Measurements from ENCODE around the gene EXT2.

EXT2 gene

DNA sequence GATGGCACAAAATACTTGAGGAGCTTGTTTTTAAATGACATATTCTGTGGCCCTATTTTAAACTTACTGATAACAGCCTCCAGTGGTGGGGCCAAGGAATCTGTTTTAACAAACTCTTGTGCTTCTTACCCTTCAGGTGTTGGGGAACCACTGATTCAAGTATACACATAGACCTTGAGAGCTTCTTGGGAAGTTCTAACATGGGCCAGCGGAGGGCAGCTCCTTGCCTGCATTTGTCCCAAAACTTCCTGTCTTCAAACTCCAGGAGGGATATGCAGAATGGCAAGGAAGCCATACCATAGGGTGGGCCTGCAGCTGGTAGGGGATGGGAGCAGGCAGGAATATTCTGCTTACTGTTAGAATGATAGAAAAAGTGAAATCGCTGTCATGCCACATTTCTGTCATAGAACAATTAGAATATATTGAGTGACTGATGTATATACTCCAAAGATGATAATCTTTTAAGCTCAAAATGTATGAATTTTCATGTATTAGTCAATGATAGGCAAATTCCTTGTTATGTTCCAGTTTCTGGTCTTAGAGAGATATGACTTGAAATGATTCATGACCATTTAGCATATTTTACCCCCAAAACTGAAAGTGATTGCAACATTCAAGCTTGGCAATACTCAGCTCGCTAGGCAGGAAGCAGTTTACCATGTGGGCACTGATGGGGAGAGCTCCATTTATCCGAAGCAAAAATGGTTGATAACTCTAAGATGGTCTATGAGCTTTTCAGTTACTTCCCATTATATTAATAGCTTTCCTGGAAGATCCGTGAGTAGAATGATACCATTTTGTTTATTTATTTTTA, 9.2 kb downstream of the EXT2 start:
- Mint-ChIP-seq H3K36me3 (no peaks in the 10 kb centered on the region), H3K4me3 (no peak overlapping the region), H3K4me1 (ENCODE audit: low read depth) (peaks cover 36% of the 10 kb centered on the region), H3K9me3 (ENCODE audit: low read depth) (no peaks in the 10 kb centered on the region), H3K27me3 (no peaks in the 10 kb centered on the region), H3K27ac (peak overlapping the region; percentile 78)

DNA sequence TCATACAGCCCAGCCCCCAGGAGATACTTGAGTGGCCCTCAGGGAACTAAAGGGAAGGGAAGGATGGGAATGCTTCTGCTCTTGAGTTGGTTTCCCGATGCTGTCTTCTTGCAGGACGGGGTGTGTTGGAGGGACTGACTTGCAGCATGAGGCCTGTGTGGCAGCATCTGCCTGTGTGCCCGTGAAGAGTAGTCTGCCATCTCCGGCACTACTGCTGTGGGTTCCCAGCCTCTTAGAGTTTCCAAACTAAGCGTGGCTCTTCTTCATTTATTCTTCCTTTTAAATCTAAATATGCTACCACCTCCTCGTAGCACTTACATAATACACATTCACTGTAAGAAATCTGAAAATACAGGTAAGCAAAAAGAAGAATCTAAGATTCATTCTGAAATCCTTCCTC, 12.8 kb downstream of the EXT2 start:
- H3K36me3 Mint-ChIP-seq: no peaks in the 10 kb centered on the region
- no peak overlapping the region for H3K27ac Mint-ChIP-seq
- H3K4me1 Mint-ChIP-seq (ENCODE audit: low read depth): peaks cover 15% of the 10 kb centered on the region
- H3K27me3 Mint-ChIP-seq: no peaks in the 10 kb centered on the region
- no peaks in the 10 kb centered on the region for H3K9me3 Mint-ChIP-seq (ENCODE audit: low read depth)
- H3K4me3 Mint-ChIP-seq: no peak overlapping the region

DNA sequence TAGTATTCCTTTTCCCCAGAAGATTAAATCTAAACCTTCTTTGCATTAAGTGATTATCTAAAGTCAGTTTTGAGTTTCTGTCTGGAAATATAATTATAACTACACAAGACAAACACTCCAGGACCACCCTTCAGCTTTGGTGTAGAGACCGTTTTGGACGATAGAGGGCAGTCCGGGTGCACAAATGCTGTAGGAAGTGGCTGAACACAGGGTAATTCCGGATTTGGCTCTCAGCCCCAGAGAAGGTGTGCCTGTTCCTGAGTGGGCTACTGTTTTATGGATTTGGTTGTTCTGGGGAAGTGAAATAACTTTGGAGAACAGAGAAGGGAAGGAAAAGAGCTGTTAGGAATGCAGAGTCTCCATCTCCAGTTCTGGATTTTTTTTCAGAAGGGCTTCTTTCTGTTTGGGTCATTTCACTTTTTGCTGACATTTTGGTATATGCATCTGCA, 14.8 kb downstream of the EXT2 start:
- Mint-ChIP-seq H3K4me1 (ENCODE audit: low read depth) (peaks cover 6% of the 10 kb centered on the region), H3K36me3 (peaks cover 6% of the 10 kb centered on the region), H3K27me3 (no peaks in the 10 kb centered on the region), H3K9me3 (ENCODE audit: low read depth) (no peaks in the 10 kb centered on the region), H3K4me3 (no peak overlapping the region), H3K27ac (no peak overlapping the region)

DNA sequence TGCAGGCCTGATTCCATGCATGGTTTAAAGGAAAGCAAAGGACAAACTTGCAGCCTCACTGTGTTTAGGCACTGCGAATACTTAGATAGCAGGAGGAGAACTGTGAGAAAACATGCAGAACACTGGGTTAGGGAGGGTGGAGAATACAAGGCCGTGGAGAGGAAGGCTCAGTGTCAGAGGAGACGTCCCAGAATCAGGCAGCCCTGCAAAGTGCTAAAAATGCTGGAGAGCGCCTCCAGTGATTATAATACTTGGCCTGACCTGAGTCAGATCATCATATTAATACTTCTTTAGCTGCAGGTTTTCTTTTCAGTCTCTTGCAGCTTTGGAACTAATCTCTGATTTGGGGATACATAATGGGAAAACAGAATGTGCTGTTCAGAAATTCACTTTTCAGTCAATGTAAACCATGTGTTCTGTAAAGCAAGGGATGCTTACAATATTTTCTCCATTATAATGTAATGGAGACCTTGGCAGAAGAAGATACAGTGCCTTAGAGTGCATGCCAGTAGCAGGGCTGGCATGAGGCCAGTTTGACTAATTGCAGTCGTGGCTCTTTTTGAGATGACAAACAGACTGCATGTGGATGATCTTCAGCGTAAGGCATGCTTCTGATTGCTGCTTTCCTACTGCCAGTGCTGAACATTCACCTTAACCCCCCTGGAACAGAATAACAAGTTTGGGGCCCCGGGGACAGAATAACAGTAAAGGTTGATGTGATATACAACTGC, 16.8 kb downstream of the EXT2 start:
- Mint-ChIP-seq H3K4me1 (ENCODE audit: low read depth) (peaks cover 6% of the 10 kb centered on the region), H3K4me3 (no peak overlapping the region), H3K27ac (no peak overlapping the region), H3K27me3 (no peaks in the 10 kb centered on the region), H3K9me3 (ENCODE audit: low read depth) (no peaks in the 10 kb centered on the region), H3K36me3 (peaks cover 19% of the 10 kb centered on the region)

DNA sequence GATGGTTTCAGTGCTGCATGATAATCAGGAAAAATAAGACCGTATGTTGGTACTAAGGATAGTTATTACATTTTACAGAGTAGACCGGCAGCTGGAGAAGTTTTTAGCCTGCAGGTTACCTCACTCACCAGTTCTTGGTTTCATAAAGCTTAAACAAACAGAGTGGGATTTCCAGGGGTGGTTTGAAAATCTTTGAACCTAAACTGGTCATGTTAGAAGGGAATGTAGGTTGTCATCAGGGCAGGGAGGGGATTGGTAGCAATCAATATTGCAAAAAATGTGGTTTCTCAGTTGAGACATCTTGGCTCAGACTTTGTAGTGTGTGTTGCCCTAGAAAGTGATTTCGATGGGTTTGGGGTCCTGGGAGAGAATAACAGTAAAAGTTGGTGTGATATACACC, 17.5 kb downstream of the EXT2 start:
- Mint-ChIP-seq H3K9me3 (ENCODE audit: low read depth) (no peaks in the 10 kb centered on the region), H3K27ac (no peak overlapping the region), H3K4me1 (ENCODE audit: low read depth) (peaks cover 6% of the 10 kb centered on the region), H3K36me3 (peaks cover 22% of the 10 kb centered on the region), H3K4me3 (no peak overlapping the region), H3K27me3 (no peaks in the 10 kb centered on the region)

DNA sequence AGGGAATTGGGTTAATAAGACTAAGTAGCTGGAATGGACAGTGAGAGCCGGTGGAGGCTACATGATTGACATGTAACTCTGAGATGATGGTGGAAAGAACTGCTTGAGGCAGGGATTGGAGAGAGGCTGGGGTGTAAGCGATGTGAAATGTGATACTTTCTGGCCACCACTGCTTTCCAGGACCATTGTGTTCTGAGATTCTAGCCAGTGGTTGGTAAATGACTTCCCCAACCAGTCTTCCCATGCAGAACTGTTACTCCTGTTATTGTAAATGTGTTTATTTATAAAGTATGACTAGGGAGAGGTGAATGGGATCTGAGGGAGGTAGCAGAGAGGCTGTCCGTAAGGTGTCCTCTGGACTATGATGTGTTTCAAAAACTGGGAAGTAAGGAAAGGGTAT, 18.1 kb downstream of the EXT2 start:
- Mint-ChIP-seq H3K27me3 (no peaks in the 10 kb centered on the region), H3K9me3 (ENCODE audit: low read depth) (no peaks in the 10 kb centered on the region), H3K27ac (no peak overlapping the region), H3K36me3 (peaks cover 22% of the 10 kb centered on the region), H3K4me1 (ENCODE audit: low read depth) (peaks cover 6% of the 10 kb centered on the region), H3K4me3 (no peak overlapping the region)

DNA sequence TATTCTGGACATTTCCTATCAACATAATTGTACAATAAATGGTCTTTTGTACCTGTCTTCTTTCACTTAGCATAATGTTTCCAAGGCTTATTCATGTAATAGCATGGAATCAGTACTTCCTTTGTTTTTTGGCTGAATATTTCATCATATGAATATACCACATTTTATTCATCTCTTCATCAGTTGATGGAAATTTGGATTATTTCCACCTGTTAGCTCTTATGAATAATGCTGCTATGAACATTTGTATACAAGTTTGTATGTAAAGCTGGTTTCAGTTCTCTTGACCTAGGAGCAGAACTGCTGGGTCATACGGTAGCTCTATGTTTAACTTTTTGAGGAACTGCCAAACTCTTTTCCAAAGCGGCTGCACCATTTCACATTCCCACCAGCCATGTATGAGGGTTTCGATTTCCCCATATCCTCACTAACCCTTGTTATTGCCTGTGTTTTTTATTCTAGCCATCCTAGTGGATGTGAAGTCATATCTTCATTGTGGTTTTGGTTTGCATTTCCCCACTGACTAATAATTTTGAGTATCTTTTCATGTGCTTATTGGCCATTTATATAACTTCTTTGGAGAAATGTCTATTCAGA, 20.9 kb downstream of the EXT2 start:
- no peak overlapping the region for H3K27ac Mint-ChIP-seq
- peaks cover 25% of the 10 kb centered on the region for H3K36me3 Mint-ChIP-seq

DNA sequence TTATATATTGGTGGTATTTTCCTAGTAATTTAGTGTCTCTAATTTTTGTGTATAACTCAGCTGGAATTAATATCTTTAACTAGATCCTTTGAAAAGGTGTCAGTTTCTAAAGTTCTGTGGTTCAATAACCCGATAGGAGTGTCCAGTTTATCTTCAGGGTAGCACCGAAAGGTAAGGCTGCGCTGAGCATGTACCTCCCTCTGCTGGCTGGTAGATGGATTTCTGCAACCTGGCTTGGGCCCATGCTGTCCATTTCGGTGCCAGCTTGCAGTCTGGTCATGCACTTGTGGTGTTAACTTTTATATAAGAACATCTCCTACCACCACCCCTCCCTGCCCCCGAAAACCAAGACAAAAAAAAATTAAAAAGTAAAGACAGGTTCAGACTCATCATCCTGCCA, 24.7 kb downstream of the EXT2 start:
- Mint-ChIP-seq H3K36me3 (peaks cover 33% of the 10 kb centered on the region), H3K27me3 (no peaks in the 10 kb centered on the region), H3K9me3 (ENCODE audit: low read depth) (no peaks in the 10 kb centered on the region), H3K4me1 (ENCODE audit: low read depth) (no peaks in the 10 kb centered on the region), H3K27ac (no peak overlapping the region), H3K4me3 (no peak overlapping the region)

More for the DNA sequence above, 20.9 kb downstream of the EXT2 start:
- H3K4me3 Mint-ChIP-seq: no peak overlapping the region
- no peaks in the 10 kb centered on the region for H3K27me3 Mint-ChIP-seq
- H3K9me3 Mint-ChIP-seq (ENCODE audit: low read depth): no peaks in the 10 kb centered on the region
- H3K4me1 Mint-ChIP-seq (ENCODE audit: low read depth): no peaks in the 10 kb centered on the region

DNA sequence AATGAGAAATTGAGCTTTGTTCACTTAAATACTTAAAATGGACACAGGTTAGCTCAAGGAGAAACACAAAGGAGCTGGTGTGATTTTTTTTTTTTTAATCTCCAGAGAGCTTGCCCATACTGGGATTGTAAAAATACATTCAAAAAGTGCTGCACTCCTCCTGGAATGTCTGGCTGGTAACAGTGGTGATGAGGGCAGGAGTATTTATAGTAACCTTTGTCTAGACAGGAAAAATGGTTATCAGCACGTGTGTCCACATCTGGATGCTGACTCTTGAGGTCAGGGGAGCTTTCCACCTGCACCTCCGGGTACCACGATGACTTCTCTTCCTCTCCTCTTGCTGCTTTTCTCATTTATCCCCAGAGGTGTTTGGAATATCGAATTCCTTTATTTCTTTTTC, 30.1 kb downstream of the EXT2 start:
- peaks cover 37% of the 10 kb centered on the region for H3K36me3 Mint-ChIP-seq

DNA sequence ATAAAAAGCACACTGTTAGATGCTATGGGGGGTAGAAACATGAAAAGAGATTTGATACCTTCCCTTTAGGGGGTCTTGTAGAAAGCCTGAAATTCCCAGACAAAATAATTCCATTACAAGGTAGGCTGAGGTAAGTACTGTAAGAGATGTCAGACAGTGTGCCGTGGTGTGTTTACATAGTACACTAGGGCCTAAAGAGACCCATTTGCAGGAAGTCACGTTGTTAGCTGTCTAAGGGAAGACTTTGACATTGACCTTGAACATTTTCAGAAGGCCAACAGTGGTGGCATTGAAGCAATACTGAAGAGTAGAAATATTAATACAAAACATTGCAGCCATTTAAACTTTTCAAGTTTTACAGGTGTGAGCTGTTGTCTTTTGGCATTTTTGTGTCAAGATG, 30.8 kb downstream of the EXT2 start:
- Mint-ChIP-seq H3K27me3 (no peaks in the 10 kb centered on the region), H3K4me1 (ENCODE audit: low read depth) (no peaks in the 10 kb centered on the region), H3K9me3 (ENCODE audit: low read depth) (no peaks in the 10 kb centered on the region), H3K4me3 (no peak overlapping the region), H3K27ac (no peak overlapping the region), H3K36me3 (peaks cover 37% of the 10 kb centered on the region)

More for the DNA sequence above, 30.1 kb downstream of the EXT2 start:
- Mint-ChIP-seq H3K4me3 (no peak overlapping the region), H3K4me1 (ENCODE audit: low read depth) (no peaks in the 10 kb centered on the region), H3K27ac (no peak overlapping the region), H3K9me3 (ENCODE audit: low read depth) (no peaks in the 10 kb centered on the region), H3K27me3 (no peaks in the 10 kb centered on the region)

DNA sequence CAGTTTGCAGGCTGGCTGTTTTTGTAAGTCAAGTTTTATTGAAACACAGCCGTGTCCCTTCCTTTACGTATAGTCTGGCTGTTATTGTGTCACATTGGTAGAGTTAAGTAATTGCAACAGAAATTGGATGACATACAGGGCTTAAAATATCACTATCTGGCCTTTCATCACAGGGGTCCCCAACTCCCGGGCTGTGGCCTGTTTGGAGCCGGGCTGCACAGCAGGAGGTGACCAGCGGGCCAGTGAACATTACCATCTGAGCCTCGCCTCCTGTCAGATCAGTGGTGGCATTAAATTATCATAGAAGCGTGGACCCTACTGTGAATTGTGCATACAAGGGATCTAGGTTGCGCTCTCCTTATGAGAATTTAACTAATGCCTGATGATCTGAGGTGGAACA, 31.7 kb downstream of the EXT2 start:
- Mint-ChIP-seq H3K4me1 (ENCODE audit: low read depth) (no peaks in the 10 kb centered on the region), H3K27ac (no peak overlapping the region), H3K4me3 (no peak overlapping the region), H3K27me3 (no peaks in the 10 kb centered on the region), H3K36me3 (peaks cover 35% of the 10 kb centered on the region), H3K9me3 (ENCODE audit: low read depth) (no peaks in the 10 kb centered on the region)

DNA sequence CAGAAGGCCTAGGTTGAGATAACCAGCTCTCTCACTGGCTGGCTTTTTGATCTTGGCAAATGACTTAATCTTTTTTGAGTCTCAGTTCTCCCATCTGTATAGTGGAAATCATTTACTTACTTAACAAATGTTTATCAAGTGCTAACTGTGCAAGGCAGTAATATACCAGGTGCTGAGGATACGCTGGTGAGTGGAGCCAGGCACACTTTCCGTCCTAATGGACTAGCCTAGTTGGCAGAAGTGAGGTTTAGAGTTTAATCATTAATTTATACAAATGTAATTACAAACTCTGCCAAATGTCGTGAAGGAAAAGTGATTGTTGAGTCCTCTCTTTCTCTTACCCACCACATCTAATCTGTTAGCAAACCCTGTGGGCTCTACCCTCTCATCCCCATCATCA, 33.3 kb downstream of the EXT2 start:
- no peaks in the 10 kb centered on the region for H3K27me3 Mint-ChIP-seq
- H3K27ac Mint-ChIP-seq: no peak overlapping the region
- no peaks in the 10 kb centered on the region for H3K9me3 Mint-ChIP-seq (ENCODE audit: low read depth)
- H3K4me3 Mint-ChIP-seq: no peak overlapping the region
- H3K36me3 Mint-ChIP-seq: peaks cover 33% of the 10 kb centered on the region
- H3K4me1 Mint-ChIP-seq (ENCODE audit: low read depth): no peaks in the 10 kb centered on the region

DNA sequence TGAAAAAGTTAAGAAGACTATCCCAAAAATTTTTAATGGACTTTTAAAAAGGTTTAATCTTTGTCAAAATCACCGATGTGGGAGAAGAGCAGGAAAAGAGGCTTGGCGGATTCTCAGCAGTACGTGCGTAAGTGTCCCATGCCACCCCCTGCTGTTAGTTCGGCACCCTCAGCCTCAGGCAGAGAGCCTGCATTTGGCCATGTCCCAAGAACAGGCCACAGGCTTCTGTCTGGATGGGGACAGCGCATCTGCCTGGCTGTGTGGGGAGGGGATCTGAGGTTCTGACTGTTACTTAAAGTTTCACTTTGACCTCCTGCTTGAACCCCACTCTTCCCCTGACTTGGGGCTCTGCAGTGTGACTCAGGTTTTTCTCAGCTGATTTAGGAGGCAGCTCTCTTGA, 35.3 kb downstream of the EXT2 start:
- Mint-ChIP-seq H3K4me1 (ENCODE audit: low read depth) (no peaks in the 10 kb centered on the region), H3K27me3 (no peaks in the 10 kb centered on the region), H3K9me3 (ENCODE audit: low read depth) (no peaks in the 10 kb centered on the region), H3K27ac (no peak overlapping the region), H3K4me3 (no peak overlapping the region), H3K36me3 (peaks cover 36% of the 10 kb centered on the region)

DNA sequence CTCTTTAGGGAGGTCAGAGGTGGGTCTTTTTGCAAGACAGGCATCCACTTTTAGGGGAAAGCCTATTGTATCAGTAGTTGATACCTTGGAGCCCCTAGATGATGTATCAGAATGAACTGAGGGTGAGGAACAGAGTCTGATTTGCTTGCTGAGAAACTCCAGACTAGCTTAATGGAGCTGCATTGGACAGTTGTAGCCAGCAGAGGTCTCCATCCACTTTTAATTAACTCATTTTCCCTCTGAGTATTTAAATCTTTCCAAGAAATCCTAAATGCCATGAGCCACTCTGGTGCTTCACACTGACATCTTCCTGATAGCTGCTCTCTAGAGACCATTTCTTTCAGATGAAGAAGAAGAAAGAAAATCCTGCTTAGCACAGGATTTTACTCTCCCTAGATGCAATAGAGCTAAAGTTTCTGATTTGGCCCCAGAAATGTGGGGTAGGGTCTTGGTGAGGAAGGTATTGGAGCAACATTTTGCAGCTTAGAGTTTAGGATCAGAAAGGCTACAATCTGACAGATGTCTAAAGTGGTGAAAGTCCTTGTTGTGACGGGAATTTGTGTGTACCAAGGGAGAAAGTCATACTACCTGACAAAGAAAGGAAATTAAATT, 38.0 kb downstream of the EXT2 start:
- Mint-ChIP-seq H3K27me3 (no peaks in the 10 kb centered on the region), H3K4me3 (no peak overlapping the region), H3K27ac (no peak overlapping the region), H3K4me1 (ENCODE audit: low read depth) (no peaks in the 10 kb centered on the region), H3K36me3 (peaks cover 30% of the 10 kb centered on the region), H3K9me3 (ENCODE audit: low read depth) (no peaks in the 10 kb centered on the region)

DNA sequence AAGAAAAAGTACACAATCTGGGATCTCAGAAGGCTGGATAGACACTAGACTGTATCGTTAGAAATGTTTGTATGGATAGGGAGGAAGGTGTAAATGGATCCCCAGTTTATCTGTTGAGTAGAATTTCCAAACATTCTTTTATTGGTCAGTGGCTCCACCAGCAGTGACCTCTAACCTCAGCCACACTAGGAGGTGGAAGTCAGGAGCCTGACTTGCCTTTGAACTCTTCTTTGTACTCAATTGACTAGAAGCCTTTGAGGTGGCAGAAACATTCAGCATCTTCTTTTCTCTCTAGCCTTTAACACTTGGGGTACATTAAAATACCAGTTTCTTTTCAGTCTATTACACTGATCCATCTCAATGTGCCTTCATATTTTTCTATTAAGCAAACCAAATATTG, 39.1 kb downstream of the EXT2 start:
- H3K27ac Mint-ChIP-seq: no peak overlapping the region
- no peak overlapping the region for H3K4me3 Mint-ChIP-seq
- H3K4me1 Mint-ChIP-seq (ENCODE audit: low read depth): no peaks in the 10 kb centered on the region
- no peaks in the 10 kb centered on the region for H3K27me3 Mint-ChIP-seq
- H3K9me3 Mint-ChIP-seq (ENCODE audit: low read depth): no peaks in the 10 kb centered on the region
- H3K36me3 Mint-ChIP-seq: peaks cover 28% of the 10 kb centered on the region
